Stomach smooth muscle (tissue), 2 donors: Measurements from ENCODE around the gene ICA1.
"Not testable (repeated sequence)": the region's sequence is repeated elsewhere in the genome, so short reads cannot be mapped to it uniquely, and the experiment has no call there.

Source experiments
- H3K27ac ChIP-seq: one replicate; pipeline ENCODE4 v1.7.0; 2013; ENCODE audit warnings: mild to moderate bottlenecking, low read length, inconsistent platforms
- H3K27me3 ChIP-seq, 2 donors: one replicate each; pipeline ENCODE4 v1.7.0; 2013; ENCODE audit warnings: low read length in 2 of 2; ENCODE audit not compliant: insufficient read depth in 2 of 2, control insufficient read depth in 1 of 2
- H3K36me3 ChIP-seq, 2 donors: one replicate each; pipeline ENCODE4 v1.7.0; 2013; ENCODE audit warnings: low read length in 2 of 2; ENCODE audit not compliant: control insufficient read depth in 2 of 2, insufficient read depth in 2 of 2
- H3K4me1 ChIP-seq: one replicate; pipeline ENCODE4 v1.7.0; 2013; ENCODE audit warnings: low read length; ENCODE audit not compliant: control insufficient read depth, insufficient read depth
- H3K4me3 ChIP-seq, 2 donors: one replicate each; pipeline ENCODE4 v1.7.0; 2013; ENCODE audit warnings: low read length in 2 of 2
- H3K9ac ChIP-seq, 2 donors: one replicate each; pipeline ENCODE4 v1.7.0; 2013; ENCODE audit warnings: low read length in 2 of 2, mild to moderate bottlenecking in 1 of 2
- H3K9me3 ChIP-seq, 2 donors: one replicate each; pipeline ENCODE4 v1.7.0; 2013; ENCODE audit warnings: low read length in 2 of 2; ENCODE audit not compliant: control insufficient read depth in 2 of 2
- donor health status: healthy.
- donor health status: Pancreatic carcinoma.

Gene ICA1

DNA sequence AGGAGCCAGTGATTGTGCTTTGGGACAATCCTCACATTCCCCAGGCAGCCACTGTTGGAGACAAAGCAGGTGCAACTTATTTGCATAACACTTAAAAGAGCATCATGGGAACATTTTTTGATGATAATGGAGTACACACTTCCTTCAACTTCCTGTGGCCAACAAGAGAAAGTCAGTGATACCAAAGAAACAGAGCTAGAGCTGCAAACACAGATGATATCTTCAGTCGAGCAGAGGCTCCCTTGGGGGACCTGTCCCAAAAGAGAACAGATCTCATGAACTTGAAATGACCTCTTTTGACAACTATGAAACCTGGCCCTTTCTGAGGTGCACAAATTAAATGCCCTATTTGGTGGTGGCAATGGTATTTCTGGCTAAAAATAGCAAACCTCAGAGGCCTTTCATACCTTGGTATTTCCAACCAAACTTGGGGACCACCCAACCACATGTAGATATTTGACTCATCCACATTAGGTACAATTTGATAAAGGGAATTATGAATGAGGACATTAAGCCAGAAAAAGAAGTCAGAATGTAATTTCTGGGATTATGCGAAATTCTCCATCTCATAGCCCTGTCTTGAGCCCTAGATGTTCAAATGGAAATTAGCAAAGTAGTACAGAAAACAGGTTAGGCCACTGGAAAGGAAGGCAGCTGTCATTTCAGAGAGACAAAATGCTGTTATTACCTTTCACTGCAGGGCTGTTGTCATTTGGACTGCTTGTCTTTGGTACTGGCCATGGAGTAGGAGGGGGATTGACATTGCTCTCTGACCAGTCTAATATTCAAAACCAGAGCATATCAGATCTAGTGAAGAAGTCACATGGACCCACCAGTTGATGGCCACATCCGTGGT, 146.2 kb downstream of the ICA1 start:
- no peak overlapping the region for H3K4me3 ChIP-seq

DNA sequence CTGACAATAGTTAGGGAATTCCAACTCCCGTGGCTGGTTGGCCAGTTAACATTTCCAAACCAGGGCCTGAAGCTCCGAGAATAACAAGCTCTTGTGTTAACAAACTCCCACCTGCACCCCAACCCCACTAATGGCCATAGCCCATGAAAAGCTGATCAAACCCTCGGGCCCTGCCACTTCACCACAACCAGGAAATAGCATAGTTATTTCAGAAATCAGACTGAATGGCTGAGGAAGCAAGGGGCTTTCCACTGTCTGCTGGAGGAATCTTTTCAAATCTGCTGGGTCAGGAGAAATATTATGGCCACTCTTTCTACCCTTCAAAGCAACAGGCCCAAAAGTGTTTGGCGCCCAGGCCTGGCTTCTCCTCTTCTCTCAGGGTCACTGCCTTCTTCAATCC, 147.8 kb downstream of the ICA1 start:
- Histone ChIP-seq H3K4me3 (no peak overlapping the region), H3K27me3 (no peaks in the 10 kb centered on the region), H3K9me3 (no peaks in the 10 kb centered on the region), H3K9ac (no peak overlapping the region), H3K36me3 (no peaks in the 10 kb centered on the region), H3K27ac (no peak overlapping the region), H3K4me1 (peaks cover 2% of the 10 kb centered on the region)

More for the DNA sequence above, 146.2 kb downstream of the ICA1 start:
- Histone ChIP-seq H3K36me3 (no peaks in the 10 kb centered on the region), H3K27ac (no peak overlapping the region), H3K27me3 (no peaks in the 10 kb centered on the region), H3K4me1 (peaks cover 2% of the 10 kb centered on the region), H3K9me3 (no peaks in the 10 kb centered on the region), H3K9ac (no peak overlapping the region)

GRCh38 chr7:8113184-8113583, 148.8 kb downstream of the ICA1 start:
- Histone ChIP-seq H3K27me3 (no peaks in the 10 kb centered on the region), H3K9me3 (no peaks in the 10 kb centered on the region), H3K4me1 (peaks cover 2% of the 10 kb centered on the region), H3K4me3 (no peak overlapping the region), H3K36me3 (no peaks in the 10 kb centered on the region), H3K9ac (no peak overlapping the region), H3K27ac (no peak overlapping the region)

DNA sequence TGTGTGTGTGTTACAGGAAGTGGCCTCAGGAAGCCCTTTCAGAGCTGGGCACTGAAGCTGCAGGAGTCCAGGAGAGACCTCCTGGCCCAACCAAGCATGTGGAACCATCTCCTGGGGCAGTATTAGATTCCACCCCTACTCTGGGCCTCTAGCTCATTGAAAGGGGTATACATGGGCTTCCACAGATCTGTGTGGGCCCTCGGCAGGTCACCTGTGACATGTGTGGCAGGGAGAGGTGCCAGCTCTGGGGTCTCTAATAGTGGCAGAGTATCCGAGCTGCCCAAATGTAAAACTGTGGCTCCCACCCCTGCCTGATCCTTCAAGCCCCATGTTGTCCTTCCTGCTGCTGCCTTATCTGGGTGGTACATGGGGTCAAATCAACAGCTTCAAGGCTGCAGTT, 149.3 kb downstream of the ICA1 start:
- no peaks in the 10 kb centered on the region for H3K9me3 ChIP-seq
- no peak overlapping the region for H3K9ac ChIP-seq
- H3K4me3 ChIP-seq: no peak overlapping the region
- H3K4me1 ChIP-seq: peaks cover 2% of the 10 kb centered on the region
- H3K36me3 ChIP-seq: no peaks in the 10 kb centered on the region
- no peak overlapping the region for H3K27ac ChIP-seq
- H3K27me3 ChIP-seq: no peaks in the 10 kb centered on the region

DNA sequence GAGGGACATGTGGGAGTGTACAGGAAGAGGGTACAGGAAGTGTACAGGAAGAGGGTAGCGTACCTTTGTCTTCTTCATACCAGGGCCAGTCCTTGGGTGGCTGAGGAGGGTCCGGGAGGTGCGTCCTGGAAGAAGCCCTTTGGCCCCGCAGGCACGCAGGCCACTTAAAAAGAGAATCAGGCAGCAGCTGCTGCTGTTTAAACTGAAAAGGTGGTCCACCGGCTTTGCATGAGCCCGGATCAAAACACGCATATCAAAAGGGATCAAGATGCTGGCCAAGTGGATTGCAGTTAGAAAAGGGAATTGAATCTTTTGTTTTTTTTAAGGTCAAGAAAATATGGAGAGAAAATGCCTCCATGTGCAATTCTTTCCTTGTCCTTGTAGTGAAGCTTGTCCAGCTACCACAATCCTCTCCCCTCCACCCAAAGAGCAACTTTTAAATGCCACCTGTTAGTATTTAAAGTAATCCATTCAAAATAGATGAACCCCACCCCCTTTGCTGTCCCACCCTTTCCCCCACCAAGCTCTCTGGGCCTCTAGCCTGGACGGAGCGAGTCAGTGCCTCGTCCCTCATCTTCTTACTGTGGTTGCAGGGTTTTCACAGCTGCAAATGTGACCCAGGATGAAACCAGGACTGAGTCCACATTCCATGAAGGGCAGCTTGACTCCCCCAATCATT, 150.5 kb downstream of the ICA1 start:
- Histone ChIP-seq H3K27me3 (no peaks in the 10 kb centered on the region), H3K36me3 (no peaks in the 10 kb centered on the region), H3K4me3 (no peak overlapping the region), H3K4me1 (peaks cover 2% of the 10 kb centered on the region), H3K27ac (no peak overlapping the region), H3K9me3 (no peaks in the 10 kb centered on the region), H3K9ac (no peak overlapping the region)

GRCh38 chr7:8109196-8110022, 152.6 kb downstream of the ICA1 start:
- Histone ChIP-seq H3K9ac (no peak overlapping the region), H3K4me3 (no peak overlapping the region), H3K27me3 (no peaks in the 10 kb centered on the region), H3K4me1 (peaks cover 2% of the 10 kb centered on the region), H3K9me3 (no peaks in the 10 kb centered on the region), H3K36me3 (no peaks in the 10 kb centered on the region), H3K27ac (no peak overlapping the region)

- Histone ChIP-seq H3K27me3 (no peaks in the 10 kb centered on the region), H3K4me1 (no peaks in the 10 kb centered on the region), H3K27ac (no peak overlapping the region), H3K36me3 (no peaks in the 10 kb centered on the region), H3K9me3 (no peaks in the 10 kb centered on the region), H3K9ac (no peak overlapping the region), H3K4me3 (no peak overlapping the region)
Measured at GRCh38 chr7:8105449-8106095, 156.4 kb downstream of the ICA1 start.

DNA sequence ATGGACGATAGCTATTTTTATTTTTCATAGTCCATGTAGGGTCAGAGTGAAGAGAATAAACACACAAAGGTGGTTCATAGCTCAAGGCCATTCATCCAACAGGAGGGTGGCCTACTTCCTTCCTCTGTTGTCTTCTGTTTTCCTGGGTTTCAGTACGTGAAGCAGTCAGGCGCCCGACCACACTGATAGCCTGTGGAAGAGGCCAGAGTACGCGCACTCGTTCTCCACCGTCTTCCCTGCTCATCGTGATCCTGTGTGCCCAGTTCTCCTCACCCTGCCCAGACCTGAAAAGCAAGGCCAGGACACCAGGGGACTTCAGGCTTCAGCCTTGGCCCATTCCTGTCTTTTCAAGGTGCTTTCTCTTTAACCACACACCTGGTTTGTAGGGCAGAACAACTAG, 158.7 kb downstream of the ICA1 start:
- Histone ChIP-seq H3K4me1 (no peaks in the 10 kb centered on the region), H3K36me3 (no peaks in the 10 kb centered on the region), H3K9me3 (no peaks in the 10 kb centered on the region), H3K27ac (no peak overlapping the region), H3K4me3 (no peak overlapping the region), H3K27me3 (no peaks in the 10 kb centered on the region), H3K9ac (no peak overlapping the region)

DNA sequence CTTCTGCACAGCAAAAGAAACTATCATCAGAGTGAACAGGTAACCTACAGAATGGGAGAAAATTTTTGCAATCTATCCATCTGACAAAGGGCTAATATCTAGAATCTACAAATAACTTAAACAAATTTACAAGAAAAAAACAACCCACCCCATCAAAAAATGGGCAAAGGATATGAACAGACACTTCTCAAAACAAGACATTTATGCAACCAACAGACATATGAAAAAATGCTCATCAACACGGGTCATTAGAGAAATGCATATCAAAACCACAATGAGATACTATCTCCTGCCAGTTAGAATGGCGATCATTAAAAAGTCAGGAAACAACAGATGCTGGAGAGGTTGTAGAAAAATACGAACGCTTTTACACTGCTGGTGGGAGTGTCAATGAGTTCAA, 160.7 kb downstream of the ICA1 start:
- not testable (repeated sequence) for H3K27me3 ChIP-seq, H3K27ac ChIP-seq, H3K4me1 ChIP-seq, H3K9me3 ChIP-seq, H3K9ac ChIP-seq, H3K4me3 ChIP-seq, H3K36me3 ChIP-seq
